DND-41 (cell line): ENCODE measurements around the gene CELA1.

Experiments
- ATAC-seq: fragments of 200-7000 bp; cut with Tn5 transposase; 3 replicates; pipeline ENCODE4 v1.9.1; 2021; ENCODE audit warnings: low read depth; ENCODE audit not compliant: insufficient read depth
- DNase-seq: peaks from one replicate; pipeline ENCODE4 v3.0.0-alpha.2; 2020
- H2AFZ ChIP-seq: 2 replicates; pipeline ENCODE4 v1.6.0; 2012; ENCODE audit warnings: low read depth, low read length
- H3K27ac ChIP-seq: 2 replicates; pipeline ENCODE4 v1.5.1; 2012; ENCODE audit warnings: low read length, inconsistent platforms
- H3K27me3 ChIP-seq: fragments of 200-600 bp; sonication (generic); 2 replicates; pipeline ENCODE4 v1.6.0; 2012; ENCODE audit warnings: low read length, mild to moderate bottlenecking, inconsistent platforms; ENCODE audit not compliant: insufficient read depth, poor library complexity
- H3K36me3 ChIP-seq: 2 replicates; pipeline ENCODE4 v1.5.1; 2012; ENCODE audit warnings: low read length, inconsistent platforms; ENCODE audit not compliant: insufficient read depth
- H3K4me1 ChIP-seq: 2 replicates; pipeline ENCODE4 v1.5.1; 2012; ENCODE audit warnings: mild to moderate bottlenecking, low read length; ENCODE audit not compliant: insufficient read depth
- H3K4me2 ChIP-seq: 2 replicates; pipeline ENCODE4 v1.6.0; 2012; ENCODE audit warnings: mild to moderate bottlenecking, moderate library complexity, low read length, inconsistent platforms; ENCODE audit not compliant: insufficient read depth
- H3K4me3 ChIP-seq, 2 experiments: fragments of 200-600 bp in 1 of 2; shearing (Covaris generic) in 1 of 2; 2 replicates each; pipeline ENCODE4 v1.5.1; 2012 to 2016; ENCODE audit warnings: inconsistent platforms in 2 of 2, low read length in 2 of 2, mild to moderate bottlenecking in 2 of 2, low read depth in 1 of 2, moderate library complexity in 1 of 2
- H3K79me2 ChIP-seq: 2 replicates; pipeline ENCODE4 v1.6.0; 2012; ENCODE audit warnings: low read length, inconsistent platforms; ENCODE audit not compliant: insufficient read depth
- H3K9ac ChIP-seq: 2 replicates; pipeline ENCODE4 v1.6.0; 2012; ENCODE audit warnings: low read depth, mild to moderate bottlenecking, inconsistent platforms, low read length, moderate library complexity
- H3K9me3 ChIP-seq: 2 replicates; pipeline ENCODE4 v1.5.1; 2012; ENCODE audit warnings: low read length, moderate library complexity, mild to moderate bottlenecking, inconsistent platforms; ENCODE audit not compliant: insufficient read depth, severe bottlenecking
- H4K20me1 ChIP-seq: 2 replicates; pipeline ENCODE4 v1.6.0; 2012; ENCODE audit warnings: low read length; ENCODE audit not compliant: insufficient read depth
- CTCF ChIP-seq: IDR thresholded peaks from 2 replicates; pipeline ENCODE4 v1.5.1; 2012; ENCODE audit warnings: borderline replicate concordance, low read length, moderate library complexity, mild to moderate bottlenecking; ENCODE audit not compliant: poor library complexity, severe bottlenecking; ENCODE audit errors: extremely low read depth
- EZH2 ChIP-seq: IDR thresholded peaks from 3 replicates; pipeline ENCODE4 v1.6.1; 2012; ENCODE audit warnings: borderline replicate concordance, low read depth, mild to moderate bottlenecking, moderate library complexity, low read length, inconsistent platforms; ENCODE audit not compliant: severe bottlenecking

The CELA1 gene

GRCh38 chr12:51365276-51365675 is 18.8 kb upstream of the CELA1 start:
- no peaks in the 10 kb centered on the region; the same call in 1 of the 2 replicates for H4K20me1 ChIP-seq

GRCh38 chr12:51364001-51364400 is 17.5 kb upstream of the CELA1 start:
- H3K79me2 ChIP-seq, result no peaks in the 10 kb centered on the region
- no peaks in the 10 kb centered on the region for H3K27me3 ChIP-seq
- H3K4me2 ChIP-seq, result no peak overlapping the region
- H3K9ac ChIP-seq, result no peak overlapping the region
- DNase-seq (no peak), ATAC-seq (no peak)
- H3K4me3 ChIP-seq, result no peak overlapping the region
- TF ChIP-seq EZH2, result no peak
- TF ChIP-seq CTCF, result no peak
- no peaks in the 10 kb centered on the region for H4K20me1 ChIP-seq
- peaks cover 17% of the 10 kb centered on the region for H3K4me1 ChIP-seq
- H3K36me3 ChIP-seq, result peaks cover 80% of the 10 kb centered on the region
- no peak overlapping the region for H3K27ac ChIP-seq
- H3K9me3 ChIP-seq, result no peaks in the 10 kb centered on the region
- no peak overlapping the region for H2AFZ ChIP-seq

More at GRCh38 chr12:51365276-51365675, 18.8 kb upstream of the CELA1 start:
- Histone ChIP-seq H3K79me2 (no peaks in the 10 kb centered on the region), H3K4me1 (peaks cover 30% of the 10 kb centered on the region), H3K9me3 (no peaks in the 10 kb centered on the region), H3K27ac (peak overlapping the region; percentile 46), H2AFZ (no peak overlapping the region), H3K27me3 (no peaks in the 10 kb centered on the region), H3K4me3 (no peak overlapping the region), H3K9ac (no peak overlapping the region), H3K36me3 (peaks cover 68% of the 10 kb centered on the region), H3K4me2 (no peak overlapping the region)
- ATAC-seq, result no peak
- no peak for DNase-seq
- TF ChIP-seq CTCF (no peak), EZH2 (no peak)

GRCh38 chr12:51362747-51363342 is 16.4 kb upstream of the CELA1 start:
- ATAC-seq (no peak), DNase-seq (no peak)
- Histone ChIP-seq H2AFZ (no peak overlapping the region), H3K79me2 (no peaks in the 10 kb centered on the region), H3K4me1 (peaks cover 6% of the 10 kb centered on the region), H3K27ac (peak overlapping the region; percentile 27), H3K36me3 (peaks cover 90% of the 10 kb centered on the region), H3K27me3 (no peaks in the 10 kb centered on the region), H3K4me3 (no peak overlapping the region), H3K9ac (no peak overlapping the region), H3K4me2 (no peak overlapping the region), H3K9me3 (no peaks in the 10 kb centered on the region), H4K20me1 (no peaks in the 10 kb centered on the region)
- no peak for TF ChIP-seq CTCF
- no peak for TF ChIP-seq EZH2

GRCh38 chr12:51362307-51362706 is 15.8 kb upstream of the CELA1 start:
- H3K27ac ChIP-seq, result no peak overlapping the region; the same call in 1 of the 2 replicates
- no peak overlapping the region for H2AFZ ChIP-seq
- peaks cover 91% of the 10 kb centered on the region for H3K36me3 ChIP-seq
- TF ChIP-seq CTCF (no peak), EZH2 (no peak)
- H3K27me3 ChIP-seq, result no peaks in the 10 kb centered on the region
- H3K79me2 ChIP-seq, result no peaks in the 10 kb centered on the region
- H3K9ac ChIP-seq, result no peak overlapping the region
- no peak for DNase-seq
- H3K4me2 ChIP-seq, result no peak overlapping the region
- no peaks in the 10 kb centered on the region for H3K9me3 ChIP-seq
- ATAC-seq, result no peak
- H3K4me1 ChIP-seq, result peaks cover under 1% of the 10 kb centered on the region; the same call in 1 of the 2 replicates
- no peak overlapping the region for H3K4me3 ChIP-seq
- no peaks in the 10 kb centered on the region for H4K20me1 ChIP-seq
